NCI-H2227 (cell line): ENCODE results near the gene RPS21.

ENCODE experiments used
- DNase-seq: peaks from one replicate; lab custom pipeline; 2025; ENCODE audit not compliant: unreplicated experiment; lab: John Stamatoyannopoulos, UW

RPS21 gene

GRCh38 chr20:62394248-62395245 lies 7.6 kb downstream of the RPS21 start:
- no peak for DNase-seq

- DNase-seq, result no peak
Observed at GRCh38 chr20:62395311-62396242, 8.7 kb downstream of the RPS21 start.

- DNase-seq, result no peak
Observed at GRCh38 chr20:62396367-62397239, 9.7 kb downstream of the RPS21 start.

GRCh38 chr20:62398120-62398821 lies 11.4 kb downstream of the RPS21 start:
- no peak for DNase-seq

- peak; percentile 50 for DNase-seq
Observed at GRCh38 chr20:62400021-62400420, 13.1 kb downstream of the RPS21 start.

- no peak for DNase-seq
Observed at GRCh38 chr20:62400541-62400940, 13.6 kb downstream of the RPS21 start.

GRCh38 chr20:62401331-62401779 lies 14.5 kb downstream of the RPS21 start:
- DNase-seq, result no peak

- no peak for DNase-seq
Observed at GRCh38 chr20:62402456-62403150, 15.7 kb downstream of the RPS21 start.

- DNase-seq, result no peak
Observed at GRCh38 chr20:62403331-62403730, 16.4 kb downstream of the RPS21 start.

- no peak for DNase-seq
Observed at GRCh38 chr20:62404112-62404665, 17.3 kb downstream of the RPS21 start.

GRCh38 chr20:62404761-62405107 lies 17.8 kb downstream of the RPS21 start:
- no peak for DNase-seq

- DNase-seq, result peak; percentile 61
Observed at GRCh38 chr20:62405108-62405980, 18.4 kb downstream of the RPS21 start.

- no peak for DNase-seq
Observed at GRCh38 chr20:62405981-62406513, 19.1 kb downstream of the RPS21 start.

- no peak for DNase-seq
Observed at GRCh38 chr20:62406635-62407176, 19.8 kb downstream of the RPS21 start.

- DNase-seq, result peak; percentile 96
Observed at GRCh38 chr20:62407221-62407992, 20.5 kb downstream of the RPS21 start, which contains the start of gene CABLES2. TSS of gene CABLES2 (minus strand) at chr20:62407285. CDS start at chr20:62407276, 9 bp downstream.

- DNase-seq, result no peak
Observed at GRCh38 chr20:62408055-62408454, 21.2 kb downstream of the RPS21 start.

- no peak for DNase-seq
Observed at GRCh38 chr20:62408640-62409039, 21.7 kb downstream of the RPS21 start.
